ENCODE data around the gene STX2.
"Not testable (repeated sequence)": the region's sequence is repeated elsewhere in the genome, so short reads cannot be mapped to it uniquely, and the experiment has no call there.

The STX2 gene

GRCh38 chr12:130870442-130871285, 31.6 kb upstream of the STX2 start:
- peak overlapping the region; percentile 83 for H3K27ac ChIP-seq
- DNase-seq (ENCODE audit: low read depth, low spot score) = peak; percentile 75

GRCh38 chr12:130868412-130868811, 29.4 kb upstream of the STX2 start:
- no peak overlapping the region for H3K27ac ChIP-seq
- DNase-seq (ENCODE audit: low read depth, low spot score) = no peak

GRCh38 chr12:130863298-130863697, 24.2 kb upstream of the STX2 start:
- no peak overlapping the region for H3K27ac ChIP-seq
- no peak for DNase-seq (ENCODE audit: low read depth, low spot score)

- DNase-seq (ENCODE audit: low read depth, low spot score); H3K27ac ChIP-seq: not testable (repeated sequence)
These were observed 23.7 kb upstream of the STX2 start for GRCh38 chr12:130862771-130863170.

GRCh38 chr12:130862161-130862560, 23.1 kb upstream of the STX2 start:
- DNase-seq (ENCODE audit: low read depth, low spot score) = no peak
- no peak overlapping the region for H3K27ac ChIP-seq

GRCh38 chr12:130860311-130860710, 21.3 kb upstream of the STX2 start:
- H3K27ac ChIP-seq = no peak overlapping the region
- no peak for DNase-seq (ENCODE audit: low read depth, low spot score)

- DNase-seq (ENCODE audit: low read depth, low spot score) = no peak
- no peak overlapping the region for H3K27ac ChIP-seq
These were observed 20.1 kb upstream of the STX2 start for GRCh38 chr12:130859161-130859560.

GRCh38 chr12:130858084-130858483, 19.0 kb upstream of the STX2 start:
- no peak for DNase-seq (ENCODE audit: low read depth, low spot score)
- H3K27ac ChIP-seq = no peak overlapping the region

GRCh38 chr12:130856088-130856487, 17.0 kb upstream of the STX2 start:
- H3K27ac ChIP-seq = no peak overlapping the region
- no peak for DNase-seq (ENCODE audit: low read depth, low spot score)

GRCh38 chr12:130850418-130851021, 11.5 kb upstream of the STX2 start:
- H3K27ac ChIP-seq = no peak overlapping the region
- DNase-seq (ENCODE audit: low read depth, low spot score) = no peak

GRCh38 chr12:130849561-130850417, 10.7 kb upstream of the STX2 start:
- peak overlapping the region; percentile 8 for H3K27ac ChIP-seq
- DNase-seq (ENCODE audit: low read depth, low spot score) = no peak

- not testable (repeated sequence) for H3K27ac ChIP-seq; DNase-seq (ENCODE audit: low read depth, low spot score)
These were observed 9.8 kb upstream of the STX2 start for GRCh38 chr12:130848785-130849305.

GRCh38 chr12:130848105-130848504, 9.1 kb upstream of the STX2 start:
- H3K27ac ChIP-seq; DNase-seq (ENCODE audit: low read depth, low spot score): not testable (repeated sequence)

- H3K27ac ChIP-seq = no peak overlapping the region
- no peak for DNase-seq (ENCODE audit: low read depth, low spot score)
These were observed 8.1 kb upstream of the STX2 start for GRCh38 chr12:130847112-130847511.

- no peak overlapping the region for H3K27ac ChIP-seq
- no peak for DNase-seq (ENCODE audit: low read depth, low spot score)
These were observed 7.3 kb upstream of the STX2 start for GRCh38 chr12:130846369-130846768.

- no peak for DNase-seq (ENCODE audit: low read depth, low spot score)
- no peak overlapping the region for H3K27ac ChIP-seq
These were observed 837 bp upstream of the STX2 start for GRCh38 chr12:130839770-130840404.

- DNase-seq (ENCODE audit: low read depth, low spot score) = no peak
- no peak overlapping the region for H3K27ac ChIP-seq
These were observed 633 bp downstream of the STX2 start for GRCh38 chr12:130838284-130838950.

GRCh38 chr12:130835436-130835835, 3.6 kb downstream of the STX2 start:
- H3K27ac ChIP-seq = no peak overlapping the region
- no peak for DNase-seq (ENCODE audit: low read depth, low spot score)

- no peak for DNase-seq (ENCODE audit: low read depth, low spot score)
- no peak overlapping the region for H3K27ac ChIP-seq
These were observed 4.0 kb downstream of the STX2 start for GRCh38 chr12:130835011-130835410.
